ENCODE results near the gene SLC35D1.

SLC35D1 gene

GRCh38 chr1:67044631-67045270 lies 9.2 kb downstream of the SLC35D1 start:
- DNase-seq (ENCODE audit: low read depth) = no peak

- DNase-seq (ENCODE audit: low read depth) = no peak
These were observed 10.6 kb downstream of the SLC35D1 start for GRCh38 chr1:67043366-67043765.

DNA sequence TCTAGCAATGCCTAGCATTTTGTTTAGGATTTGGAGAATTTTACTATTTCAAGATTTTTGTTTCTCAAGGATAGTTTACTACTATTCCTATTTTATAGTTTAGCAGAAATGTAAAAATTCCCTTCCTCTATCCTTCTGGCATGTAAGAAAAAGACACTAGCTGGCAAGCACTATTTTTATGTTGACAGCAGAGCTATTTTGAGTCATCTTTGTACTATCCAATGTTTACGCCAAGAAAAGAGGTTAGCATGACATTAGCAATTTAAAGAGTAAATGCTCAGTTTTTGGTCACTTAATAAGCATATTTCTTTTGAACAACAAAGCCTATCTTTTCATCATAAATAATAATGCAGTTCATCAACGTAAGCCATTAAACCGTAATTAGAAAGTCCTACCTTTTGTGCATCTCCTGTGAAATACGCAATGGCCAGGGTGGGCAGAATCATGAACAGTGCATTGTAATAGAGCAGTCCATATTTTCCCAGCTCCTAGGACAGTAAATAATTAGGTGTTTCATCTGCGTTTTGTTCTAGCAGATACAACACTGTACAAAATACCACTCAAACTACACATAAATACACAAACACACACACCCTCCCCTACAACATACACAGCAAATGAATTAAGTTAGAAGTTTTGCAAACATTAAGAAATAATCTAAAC lies 12.0 kb downstream of the SLC35D1 start:
- DNase-seq (ENCODE audit: low read depth) = no peak

DNA sequence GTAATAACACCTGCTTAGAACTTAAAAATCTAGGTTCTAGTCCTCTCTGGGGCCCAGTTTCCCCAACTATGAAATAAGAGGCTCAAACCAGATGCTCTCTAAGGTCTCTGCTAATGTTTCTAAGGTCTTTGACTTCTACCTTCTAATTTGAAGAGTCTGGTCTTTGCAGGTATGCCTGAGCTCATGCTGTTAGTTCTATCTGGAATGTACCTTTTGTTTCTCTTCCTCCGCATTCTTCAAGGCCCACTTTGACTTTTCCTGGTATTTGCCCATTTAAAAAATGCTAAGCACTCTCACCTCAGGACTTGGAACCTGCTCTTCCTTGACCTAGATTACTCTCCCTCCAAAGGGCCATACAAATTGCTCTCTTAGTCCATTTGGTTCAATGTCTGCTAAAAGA lies 13.5 kb downstream of the SLC35D1 start:
- no peak for DNase-seq (ENCODE audit: low read depth)

DNA sequence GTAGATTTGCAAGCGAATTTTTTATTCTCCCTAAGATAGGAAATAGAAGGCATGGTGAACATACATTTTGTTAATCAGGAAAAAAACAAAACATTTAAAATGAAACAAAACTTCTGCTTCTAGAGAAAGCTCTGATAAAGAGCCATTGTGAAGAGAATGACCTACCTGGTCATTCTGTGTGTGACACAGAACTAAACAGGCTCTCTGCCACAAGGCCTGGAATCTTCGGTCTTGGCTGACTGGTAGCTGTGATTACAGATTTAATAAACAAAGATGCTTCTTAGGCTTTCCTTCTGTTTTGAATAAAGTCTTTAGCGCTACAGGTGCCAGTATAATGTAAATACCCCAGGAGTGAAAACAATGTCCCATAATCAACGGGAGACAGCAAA lies 22.1 kb downstream of the SLC35D1 start:
- DNase-seq (ENCODE audit: low read depth) = no peak

DNA sequence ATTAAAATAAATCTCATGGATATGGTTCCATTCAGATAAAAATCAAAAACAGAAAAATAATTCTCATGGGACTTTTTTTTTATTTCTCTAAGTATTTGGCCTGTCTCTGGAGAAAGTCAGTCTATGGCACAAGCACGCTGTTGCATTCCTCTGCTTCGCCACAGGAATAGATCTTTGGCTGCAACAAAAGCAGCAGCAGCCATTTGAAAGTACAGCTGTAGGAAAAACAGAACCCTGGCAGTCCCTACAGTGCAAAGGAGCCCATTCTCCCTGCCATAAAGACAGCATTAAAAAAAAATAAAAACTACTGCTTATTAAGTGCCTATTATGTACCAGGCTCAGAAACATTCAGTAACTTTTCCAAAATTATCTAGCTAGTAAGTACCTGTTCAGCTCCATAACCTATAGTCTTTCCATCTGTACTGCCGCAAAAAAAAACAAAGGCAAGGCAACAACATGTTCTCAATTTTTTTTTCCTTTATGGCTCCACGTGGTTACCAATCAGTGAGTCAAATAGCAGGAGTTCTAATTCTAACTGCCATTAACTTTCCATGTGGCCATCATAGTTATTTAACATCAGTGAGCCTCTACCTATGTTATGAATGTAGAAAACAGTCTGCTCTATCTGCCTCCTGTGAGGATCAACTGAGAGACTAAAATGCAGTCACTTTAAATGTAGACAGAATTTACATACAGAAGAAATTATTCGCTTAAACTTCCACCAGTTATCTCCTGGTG lies 22.7 kb downstream of the SLC35D1 start:
- DNase-seq (ENCODE audit: low read depth) = no peak

GRCh38 chr1:67029472-67029871 lies 24.5 kb downstream of the SLC35D1 start:
- no peak for DNase-seq (ENCODE audit: low read depth)

- no peak for DNase-seq (ENCODE audit: low read depth)
These were observed 33.2 kb downstream of the SLC35D1 start for GRCh38 chr1:67020765-67021164.

DNA sequence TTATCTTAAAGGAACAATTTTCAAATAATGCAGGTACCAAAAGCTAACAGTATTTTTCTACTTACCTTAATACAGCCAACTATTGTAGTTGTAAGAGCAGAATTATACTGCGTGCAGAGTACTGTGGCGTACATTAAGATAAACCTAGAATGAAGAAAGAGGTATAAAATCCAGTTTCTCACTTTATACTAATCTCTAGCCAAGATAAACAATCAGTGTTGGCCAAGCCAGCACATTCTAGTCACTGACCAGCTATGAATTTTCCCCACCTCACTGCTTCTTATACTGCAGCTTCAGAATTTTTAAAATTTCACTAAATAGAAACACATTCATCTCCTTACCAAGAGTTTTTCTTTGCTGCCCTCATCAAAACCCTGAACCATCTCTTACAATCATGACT lies 33.6 kb downstream of the SLC35D1 start:
- DNase-seq (ENCODE audit: low read depth) = no peak

DNA sequence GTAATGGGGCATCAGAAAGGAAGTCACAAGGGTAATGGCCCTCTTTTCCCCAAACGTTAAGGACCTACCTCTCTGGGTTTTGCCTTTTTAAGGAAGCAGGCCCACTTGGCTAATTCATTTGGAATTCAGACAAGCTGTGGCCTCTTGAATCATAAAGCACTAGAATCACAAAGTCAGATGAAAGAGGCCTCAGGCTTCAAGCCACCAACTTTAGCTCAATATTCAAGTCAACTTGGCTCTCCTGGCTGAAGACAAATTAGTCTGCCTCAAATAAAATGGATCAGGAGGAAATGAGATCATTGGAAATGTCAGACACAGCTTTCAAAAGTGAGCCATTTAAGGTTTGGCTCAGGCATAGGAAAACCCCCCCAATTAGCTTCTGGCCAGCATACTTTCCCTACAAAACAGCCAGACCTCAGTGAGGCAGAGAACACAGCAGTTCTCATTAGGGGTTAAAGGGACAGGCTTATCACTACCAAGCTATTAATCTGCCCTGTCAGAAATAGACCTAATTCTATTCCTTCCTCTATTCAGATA lies 34.3 kb downstream of the SLC35D1 start:
- DNase-seq (ENCODE audit: low read depth) = no peak

DNA sequence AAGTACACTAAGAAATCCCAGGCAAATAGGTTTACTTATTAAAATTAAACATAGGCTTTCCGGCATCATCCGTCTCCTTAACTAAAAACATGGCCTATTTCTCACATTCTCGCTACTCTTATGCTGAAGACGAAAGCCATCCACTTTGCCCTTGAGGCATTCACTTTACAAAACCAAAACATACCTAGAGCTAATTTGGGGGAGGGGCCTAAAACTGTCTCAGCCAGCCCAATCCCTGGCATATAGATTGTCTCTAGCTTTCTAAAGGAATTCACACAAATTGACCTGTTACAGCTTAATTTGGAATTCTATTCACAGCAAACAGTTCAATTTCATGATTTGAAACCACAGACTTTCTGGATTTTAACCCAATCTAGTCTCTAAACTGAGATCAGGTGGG lies 34.8 kb downstream of the SLC35D1 start:
- no peak for DNase-seq (ENCODE audit: low read depth)

- no peak for DNase-seq (ENCODE audit: low read depth)
These were observed 35.4 kb downstream of the SLC35D1 start for GRCh38 chr1:67018574-67018973.

- no peak for DNase-seq (ENCODE audit: low read depth)
These were observed 40.4 kb downstream of the SLC35D1 start for GRCh38 chr1:67013573-67013972.

- DNase-seq (ENCODE audit: low read depth) = no peak
These were observed 44.2 kb downstream of the SLC35D1 start for GRCh38 chr1:67009792-67010191.

DNA sequence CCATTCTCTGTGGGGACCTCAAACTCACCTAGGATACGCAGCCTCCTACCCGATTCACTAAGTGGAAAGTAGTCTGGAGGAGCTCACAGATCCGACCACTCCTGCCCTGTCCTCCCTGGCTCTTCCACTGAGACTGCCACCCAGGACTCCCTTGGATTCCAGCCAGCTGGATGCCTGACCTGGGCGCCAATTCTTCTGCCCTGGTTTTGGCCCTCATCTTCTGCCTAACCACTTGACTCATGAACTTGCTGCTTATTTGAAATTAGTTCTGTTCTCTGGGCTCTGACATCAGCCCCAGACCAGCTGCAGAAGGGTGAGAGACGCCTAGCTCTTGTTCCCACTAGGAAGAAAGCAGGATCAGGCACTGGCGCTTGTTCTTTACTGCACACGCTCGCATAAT lies 48.9 kb downstream of the SLC35D1 start:
- no peak for DNase-seq (ENCODE audit: low read depth)

DNA sequence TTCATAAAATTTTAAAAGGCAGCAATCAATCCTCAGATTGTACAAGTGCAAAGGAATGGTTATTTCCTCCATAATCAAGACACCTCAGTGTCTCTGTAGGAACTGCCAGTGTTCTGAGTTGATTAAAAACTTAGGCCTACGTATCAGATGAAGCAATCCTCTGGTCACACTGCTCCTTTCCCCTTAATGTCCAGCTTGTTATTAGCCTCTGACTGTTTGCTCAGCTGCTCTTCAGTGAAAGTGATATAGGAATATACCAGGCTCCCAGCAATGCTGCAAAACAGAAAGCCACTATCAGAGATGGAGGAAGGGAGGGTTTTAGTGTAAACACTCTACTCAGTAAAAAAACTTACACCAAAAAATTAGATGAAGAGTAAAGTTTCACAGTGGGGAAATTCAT lies 49.8 kb downstream of the SLC35D1 start:
- DNase-seq (ENCODE audit: low read depth) = no peak

- DNase-seq (ENCODE audit: low read depth) = no peak
These were observed 52.1 kb downstream of the SLC35D1 start for GRCh38 chr1:67001682-67002425.

DNA sequence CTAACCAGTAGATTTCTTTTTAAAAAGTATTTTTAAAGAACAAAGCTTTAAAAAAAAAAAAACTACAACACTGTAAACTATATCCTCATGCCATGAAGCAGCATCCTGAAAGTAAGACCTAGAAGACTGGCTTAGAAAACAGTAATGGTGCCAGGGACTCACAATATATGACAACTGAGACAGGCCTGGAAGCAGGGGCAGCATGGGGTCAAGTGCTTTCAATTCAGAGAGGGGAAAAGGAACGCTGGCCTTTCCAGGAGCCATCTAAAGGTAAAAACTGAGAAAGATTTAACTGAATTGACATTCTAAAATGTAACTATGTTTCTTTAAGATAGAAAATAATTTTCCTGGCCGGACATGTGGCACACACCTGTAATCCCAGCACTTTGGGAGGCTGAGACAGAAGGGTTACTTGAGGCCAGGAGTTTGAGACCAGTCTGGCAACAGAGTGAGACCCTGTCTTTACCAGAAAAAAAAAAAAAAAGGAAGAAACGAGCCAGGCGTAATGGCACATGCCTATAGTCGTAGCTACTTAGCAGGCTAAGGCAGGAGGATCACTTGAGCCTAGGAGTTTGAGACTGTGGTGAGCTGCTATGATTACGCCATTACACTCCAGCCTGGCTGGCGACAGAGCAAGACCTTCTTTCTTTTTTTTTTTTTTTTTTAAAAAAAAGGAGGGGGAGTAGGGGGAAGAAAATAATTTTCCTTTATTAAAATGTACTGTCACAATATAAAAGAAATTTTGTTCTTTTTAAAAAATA lies 54.1 kb downstream of the SLC35D1 start:
- DNase-seq (ENCODE audit: low read depth) = no peak

- DNase-seq (ENCODE audit: low read depth) = no peak
These were observed 55.0 kb downstream of the SLC35D1 start for GRCh38 chr1:66998972-66999371.

- peak; percentile 46 for DNase-seq (ENCODE audit: low read depth)
These were observed 57.8 kb downstream of the SLC35D1 start for GRCh38 chr1:66996018-66996682.

- no peak for DNase-seq (ENCODE audit: low read depth)
These were observed 60.9 kb downstream of the SLC35D1 start for GRCh38 chr1:66993076-66993475.

All from activated T-cell treated with anti-CD3 and anti-CD28 coated beads for 48 hours (primary cell).